ENCODE results near the gene ACTA2. TPM values are rescaled to one million over a fixed set of nuclear protein-coding genes. Genes with fewer than 3 reads are reported as not detected.

The ACTA2 gene
- total and polyA plus RNA-seq, 2 donors (not counting 1 experiment from before 2014, with no cell fraction given) = 1.8 to 3.7 TPM

GRCh38 chr10:88890681-88891381, 61.7 kb downstream of the ACTA2 start:
- ChIA-PET CTCF (interaction anchor here (1.5 kb wide), 1 partner anchor 43 kb away, joined by 3 read pairs; no protein-coding TSS in a partner anchor), POLR2A (no interaction called here)
- no peak overlapping the region for H2AFZ ChIP-seq (ENCODE audit: insufficient read depth, low read depth, low read length, poor library complexity, severe bottlenecking)
- intact Hi-C loops (cut with micrococcal nuclease) = loop anchor here (1.0 kb wide), 1 partner anchor 10 kb away; no protein-coding TSS in a partner anchor
- H3K9me3 Mint-ChIP-seq (ENCODE audit: insufficient read depth) = no peaks in the 10 kb centered on the region
- no peak overlapping the region for H3K9ac ChIP-seq (ENCODE audit: low read length)
- H3K79me2 ChIP-seq (ENCODE audit: control insufficient read depth, insufficient read depth, low read length) = peaks cover 87% of the 10 kb centered on the region
- no peaks in the 10 kb centered on the region for H3K9me3 ChIP-seq (ENCODE audit: control extremely low read depth in 1 of 3, control insufficient read depth in 2 of 3, insufficient read depth in 1 of 3, low read length in 2 of 3)
- no peak for ATAC-seq (ENCODE audit: low read depth)
- no peak overlapping the region for H3K27ac ChIP-seq (ENCODE audit: low read length in 2 of 2)
- H3K4me2 ChIP-seq (replicated peaks; ENCODE audit: low read depth, low read length, poor library complexity, severe bottlenecking) = no peak overlapping the region
- no peak for TF ChIP-seq EZH2 (IDR thresholded peaks at IDR 0.05; ENCODE audit: borderline replicate concordance, insufficient read depth, low read depth, low read length, poor library complexity, severe bottlenecking)
- TF ChIP-seq CTCF (IDR thresholded peaks at IDR 0.05) = no peak
- H3K27me3 ChIP-seq (replicated peaks in 1 of 4; ENCODE audit: control extremely low read depth in 1 of 4, control insufficient read depth in 3 of 4, insufficient read depth in 4 of 4, low read length in 3 of 4) = no peaks in the 10 kb centered on the region
- no peak for DNase-seq
- no CpG with 5 or more reads among the region's 4 CpGs for WGBS (ENCODE audit: insufficient coverage)
- no peaks in the 10 kb centered on the region for H3K27me3 Mint-ChIP-seq
- H3K27ac Mint-ChIP-seq = peak overlapping the region; percentile 47
- peaks cover 23 to 33% of the 10 kb centered on the region in 2 donors for H3K4me1 ChIP-seq (ENCODE audit: control insufficient read depth in 2 of 2, insufficient read depth in 2 of 2, low read length in 2 of 2)
- H3K4me1 Mint-ChIP-seq = peaks cover 60% of the 10 kb centered on the region
- H3K4me3 Mint-ChIP-seq = no peak overlapping the region
- no peak overlapping the region for H3K4me3 ChIP-seq (ENCODE audit: control extremely low read depth in 1 of 5, extremely low read depth in 1 of 5, insufficient read depth in 1 of 5, low read depth in 2 of 5, low read length in 4 of 5)
- H4K20me1 ChIP-seq (ENCODE audit: control insufficient read depth, insufficient read depth, low read length, poor library complexity, severe bottlenecking) = no peaks in the 10 kb centered on the region
- H3K36me3 ChIP-seq (replicated peaks in 1 of 2; ENCODE audit: control extremely low read depth in 1 of 2, control insufficient read depth in 1 of 2, extremely low read depth in 1 of 2, insufficient read depth in 2 of 2, low read length in 1 of 2) = peaks cover 4 to 19% of the 10 kb centered on the region in 2 experiments
